ENCODE measurements around the gene COL23A1. TPM values are rescaled to one million over a fixed set of nuclear protein-coding genes. Genes with fewer than 3 reads are reported as not detected.

COL23A1 gene
- total RNA-seq, 1 experiment from 2014 or later, result 5.7 TPM

- Histone ChIP-seq H3K4me1 (ENCODE audit: low read length) (no peaks in the 10 kb centered on the region), H3K9ac (ENCODE audit: low read length) (no peak overlapping the region), H4K20me1 (ENCODE audit: insufficient read depth, low read depth, low read length) (no peaks in the 10 kb centered on the region), H2AFZ (ENCODE audit: low read length) (no peak overlapping the region), H3K36me3 (ENCODE audit: insufficient read depth, low read length) (no peaks in the 10 kb centered on the region), H3K27me3 (ENCODE audit: low read length) (no peaks in the 10 kb centered on the region), H3K9me2 (replicated peaks; ENCODE audit: insufficient read depth, low read length) (no peaks in the 10 kb centered on the region), H3K4me3 (ENCODE audit: low read length) (no peak overlapping the region), H3K79me2 (ENCODE audit: low read length) (no peaks in the 10 kb centered on the region), H3K4me2 (ENCODE audit: low read depth, low read length, poor library complexity, severe bottlenecking) (no peak overlapping the region), H3K9me3 (ENCODE audit: low read length) (no peaks in the 10 kb centered on the region), H3K27ac (ENCODE audit: low read length) (no peak overlapping the region)
- DNase-seq, result no peak
Measured at GRCh38 chr5:178310130-178310865, 279.9 kb downstream of the COL23A1 start.

DNA sequence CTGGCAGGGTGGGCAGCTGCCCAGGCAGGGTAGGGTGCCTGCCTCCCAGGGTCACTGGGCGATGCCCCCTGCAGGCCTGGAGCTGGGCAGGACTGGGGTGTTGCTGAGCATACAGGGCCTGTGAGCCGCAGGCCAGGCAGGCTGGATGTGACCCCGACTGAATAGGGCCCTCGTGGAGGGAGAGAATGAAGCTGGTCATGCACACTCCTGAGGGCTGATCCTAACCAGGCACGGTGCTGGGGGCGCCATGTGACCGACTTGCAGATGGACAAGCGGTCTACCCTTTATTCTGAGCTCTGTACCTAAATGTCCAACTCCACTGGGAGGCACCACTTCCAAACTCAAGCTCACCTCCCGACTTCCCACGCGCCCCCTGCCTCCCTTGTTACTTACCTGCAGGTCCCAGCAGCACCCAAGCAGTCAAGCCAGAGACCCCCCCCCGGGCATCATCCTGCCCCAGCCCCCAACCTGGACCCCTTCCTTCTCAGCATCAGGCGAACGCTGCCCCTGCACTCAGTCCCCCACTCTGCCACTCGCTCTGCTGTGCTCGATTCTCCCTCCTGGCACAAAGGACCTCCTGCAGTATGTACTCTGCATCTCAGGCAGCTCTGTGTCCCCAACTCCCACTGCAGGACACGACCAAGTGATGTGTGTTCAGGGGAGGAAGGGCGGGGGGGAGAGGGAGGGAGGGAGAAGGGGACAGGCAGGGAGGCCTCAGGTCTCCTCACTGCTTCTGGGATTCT lies 280.8 kb downstream of the COL23A1 start:
- Histone ChIP-seq H3K4me2 (ENCODE audit: low read depth, low read length, poor library complexity, severe bottlenecking) (no peak overlapping the region), H2AFZ (ENCODE audit: low read length) (no peak overlapping the region), H3K27ac (ENCODE audit: low read length) (no peak overlapping the region), H3K4me3 (ENCODE audit: low read length) (no peak overlapping the region), H3K9me3 (ENCODE audit: low read length) (no peaks in the 10 kb centered on the region), H3K27me3 (ENCODE audit: low read length) (no peaks in the 10 kb centered on the region), H3K9me2 (replicated peaks; ENCODE audit: insufficient read depth, low read length) (no peaks in the 10 kb centered on the region), H4K20me1 (ENCODE audit: insufficient read depth, low read depth, low read length) (no peaks in the 10 kb centered on the region), H3K36me3 (ENCODE audit: insufficient read depth, low read length) (no peaks in the 10 kb centered on the region), H3K79me2 (ENCODE audit: low read length) (no peaks in the 10 kb centered on the region), H3K9ac (ENCODE audit: low read length) (no peak overlapping the region), H3K4me1 (ENCODE audit: low read length) (no peaks in the 10 kb centered on the region)
- no peak for DNase-seq

DNA sequence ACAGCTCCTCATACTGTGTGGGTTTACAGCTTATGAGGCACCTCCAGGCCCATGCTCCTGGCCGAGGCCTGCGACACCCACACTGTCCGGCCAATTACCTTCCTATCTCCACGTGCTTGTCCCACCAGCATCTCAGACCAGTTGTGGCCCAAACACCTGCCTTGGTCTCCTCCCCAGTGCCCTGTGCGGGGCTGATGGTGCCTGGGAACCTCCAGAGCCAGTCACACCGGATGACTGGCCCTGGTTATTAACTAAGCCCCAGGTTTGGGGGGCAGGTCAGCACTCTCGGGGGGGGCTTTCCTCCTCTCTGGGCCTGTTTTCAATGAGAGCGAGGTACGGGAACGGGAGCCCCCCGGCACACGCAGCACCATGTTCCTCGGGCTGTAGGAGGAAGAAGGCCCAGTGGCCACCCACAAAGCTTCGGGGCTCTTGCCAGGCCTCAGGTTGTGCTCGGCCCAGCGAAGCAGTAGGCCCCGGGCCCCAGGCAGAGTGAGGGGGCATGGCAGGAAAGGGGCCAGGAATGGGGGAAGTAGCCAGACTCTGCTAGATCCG lies 281.6 kb downstream of the COL23A1 start:
- no peaks in the 10 kb centered on the region for H4K20me1 ChIP-seq (ENCODE audit: insufficient read depth, low read depth, low read length)
- H3K4me1 ChIP-seq (ENCODE audit: low read length), result no peaks in the 10 kb centered on the region
- H3K27me3 ChIP-seq (ENCODE audit: low read length), result no peaks in the 10 kb centered on the region
- no peak overlapping the region for H3K4me3 ChIP-seq (ENCODE audit: low read length)
- H3K9me2 ChIP-seq (replicated peaks; ENCODE audit: insufficient read depth, low read length), result no peaks in the 10 kb centered on the region
- DNase-seq, result no peak
- H3K9me3 ChIP-seq (ENCODE audit: low read length), result no peaks in the 10 kb centered on the region
- H3K9ac ChIP-seq (ENCODE audit: low read length), result no peak overlapping the region
- no peak overlapping the region for H3K4me2 ChIP-seq (ENCODE audit: low read depth, low read length, poor library complexity, severe bottlenecking)
- H3K36me3 ChIP-seq (ENCODE audit: insufficient read depth, low read length), result no peaks in the 10 kb centered on the region
- H2AFZ ChIP-seq (ENCODE audit: low read length), result no peak overlapping the region
- no peaks in the 10 kb centered on the region for H3K79me2 ChIP-seq (ENCODE audit: low read length)
- no peak overlapping the region for H3K27ac ChIP-seq (ENCODE audit: low read length)

GRCh38 chr5:178307267-178308045 lies 282.7 kb downstream of the COL23A1 start:
- H3K79me2 ChIP-seq (ENCODE audit: low read length), result no peaks in the 10 kb centered on the region
- no peak for DNase-seq
- H3K4me3 ChIP-seq (ENCODE audit: low read length), result no peak overlapping the region
- H3K9me3 ChIP-seq (ENCODE audit: low read length), result no peaks in the 10 kb centered on the region
- H4K20me1 ChIP-seq (ENCODE audit: insufficient read depth, low read depth, low read length), result no peaks in the 10 kb centered on the region
- H3K9ac ChIP-seq (ENCODE audit: low read length), result no peak overlapping the region
- no peaks in the 10 kb centered on the region for H3K9me2 ChIP-seq (replicated peaks; ENCODE audit: insufficient read depth, low read length)
- H3K4me2 ChIP-seq (ENCODE audit: low read depth, low read length, poor library complexity, severe bottlenecking), result no peak overlapping the region
- H2AFZ ChIP-seq (ENCODE audit: low read length), result no peak overlapping the region
- H3K27ac ChIP-seq (ENCODE audit: low read length), result no peak overlapping the region
- H3K27me3 ChIP-seq (ENCODE audit: low read length), result no peaks in the 10 kb centered on the region
- no peaks in the 10 kb centered on the region for H3K36me3 ChIP-seq (ENCODE audit: insufficient read depth, low read length)
- H3K4me1 ChIP-seq (ENCODE audit: low read length), result peaks cover 4% of the 10 kb centered on the region

DNA sequence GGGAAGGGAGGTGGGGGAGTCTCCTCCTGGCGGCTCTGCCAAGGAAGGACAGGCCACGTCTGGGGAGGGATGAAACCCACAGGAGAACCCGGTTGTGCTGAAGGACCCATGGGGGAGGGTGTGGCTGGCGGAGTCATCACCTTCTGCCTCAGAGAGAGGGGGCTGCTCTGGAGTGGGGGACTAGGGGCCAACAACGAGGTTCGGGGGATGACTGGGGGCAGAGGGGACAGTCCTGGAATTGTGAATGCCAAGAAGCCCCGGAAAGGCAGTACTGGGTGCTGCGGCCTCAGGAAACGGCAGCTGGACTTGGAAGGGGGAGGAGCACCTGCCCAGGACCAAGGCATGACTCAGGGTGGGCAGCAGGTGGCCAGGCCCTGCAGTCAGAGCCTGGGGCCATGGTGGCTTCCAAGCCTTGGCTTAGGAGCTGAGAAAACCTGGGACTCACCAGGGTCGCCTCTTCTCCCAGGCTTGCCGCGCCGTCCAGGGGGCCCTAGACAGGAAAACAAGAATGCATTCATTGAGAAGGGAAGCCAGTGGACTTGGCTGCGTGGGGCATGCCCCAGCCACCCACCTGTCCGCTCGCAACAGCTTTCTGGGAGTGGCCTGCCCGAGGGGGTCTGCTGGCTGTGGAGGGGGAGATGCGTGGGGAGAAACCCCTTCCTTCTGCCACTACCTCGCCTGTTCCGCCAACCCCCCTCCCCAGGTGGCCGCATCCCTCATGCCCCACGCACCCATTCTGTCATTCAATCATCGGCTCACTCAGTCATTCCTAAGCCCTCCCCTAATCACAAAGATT lies 283.6 kb downstream of the COL23A1 start:
- Histone ChIP-seq H3K4me2 (ENCODE audit: low read depth, low read length, poor library complexity, severe bottlenecking) (no peak overlapping the region), H3K9ac (ENCODE audit: low read length) (no peak overlapping the region), H3K36me3 (ENCODE audit: insufficient read depth, low read length) (no peaks in the 10 kb centered on the region), H3K4me1 (ENCODE audit: low read length) (peaks cover 11% of the 10 kb centered on the region), H2AFZ (ENCODE audit: low read length) (no peak overlapping the region), H3K9me2 (replicated peaks; ENCODE audit: insufficient read depth, low read length) (no peaks in the 10 kb centered on the region), H3K27me3 (ENCODE audit: low read length) (no peaks in the 10 kb centered on the region), H3K9me3 (ENCODE audit: low read length) (no peaks in the 10 kb centered on the region), H3K79me2 (ENCODE audit: low read length) (no peaks in the 10 kb centered on the region), H3K4me3 (ENCODE audit: low read length) (no peak overlapping the region), H3K27ac (ENCODE audit: low read length) (no peak overlapping the region), H4K20me1 (ENCODE audit: insufficient read depth, low read depth, low read length) (no peaks in the 10 kb centered on the region)
- DNase-seq, result no peak

DNA sequence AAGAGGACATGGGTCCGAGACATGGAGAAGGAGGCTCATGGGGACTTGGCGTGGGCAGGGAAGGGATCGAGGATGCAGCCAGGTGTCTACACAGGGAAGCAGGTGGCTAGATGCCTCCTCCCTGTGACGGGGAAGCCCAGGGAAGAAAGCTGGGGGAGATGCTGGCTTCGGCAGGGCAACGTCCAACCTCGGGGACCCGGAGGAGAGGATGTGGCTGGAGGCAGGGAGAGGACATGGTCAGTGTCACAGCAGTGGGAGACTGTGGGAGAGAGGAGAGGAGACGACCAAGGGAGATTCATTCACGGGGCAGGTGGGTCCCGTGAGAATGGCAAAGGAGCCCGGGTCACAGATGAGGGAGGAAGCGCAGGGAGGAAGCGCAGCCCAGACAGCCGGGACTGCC lies 284.4 kb downstream of the COL23A1 start:
- no peak overlapping the region for H3K9ac ChIP-seq (ENCODE audit: low read length)
- peaks cover 16% of the 10 kb centered on the region for H3K4me1 ChIP-seq (ENCODE audit: low read length)
- no peak overlapping the region for H3K4me2 ChIP-seq (ENCODE audit: low read depth, low read length, poor library complexity, severe bottlenecking)
- H3K36me3 ChIP-seq (ENCODE audit: insufficient read depth, low read length), result no peaks in the 10 kb centered on the region
- no peak overlapping the region for H3K4me3 ChIP-seq (ENCODE audit: low read length)
- H2AFZ ChIP-seq (ENCODE audit: low read length), result no peak overlapping the region
- H3K27me3 ChIP-seq (ENCODE audit: low read length), result no peaks in the 10 kb centered on the region
- H3K9me3 ChIP-seq (ENCODE audit: low read length), result no peaks in the 10 kb centered on the region
- no peaks in the 10 kb centered on the region for H3K9me2 ChIP-seq (replicated peaks; ENCODE audit: insufficient read depth, low read length)
- no peaks in the 10 kb centered on the region for H4K20me1 ChIP-seq (ENCODE audit: insufficient read depth, low read depth, low read length)
- no peak overlapping the region for H3K27ac ChIP-seq (ENCODE audit: low read length)
- H3K79me2 ChIP-seq (ENCODE audit: low read length), result no peaks in the 10 kb centered on the region
- DNase-seq, result no peak

- no peaks in the 10 kb centered on the region for H4K20me1 ChIP-seq (ENCODE audit: insufficient read depth, low read depth, low read length)
- no peaks in the 10 kb centered on the region for H3K9me3 ChIP-seq (ENCODE audit: low read length)
- H3K4me1 ChIP-seq (ENCODE audit: low read length), result peaks cover 16% of the 10 kb centered on the region
- no peaks in the 10 kb centered on the region for H3K9me2 ChIP-seq (replicated peaks; ENCODE audit: insufficient read depth, low read length)
- no peaks in the 10 kb centered on the region for H3K79me2 ChIP-seq (ENCODE audit: low read length)
- no peaks in the 10 kb centered on the region for H3K27me3 ChIP-seq (ENCODE audit: low read length)
- H3K4me3 ChIP-seq (ENCODE audit: low read length), result no peak overlapping the region
- H2AFZ ChIP-seq (ENCODE audit: low read length), result no peak overlapping the region
- DNase-seq, result no peak
- H3K27ac ChIP-seq (ENCODE audit: low read length), result no peak overlapping the region
- no peak overlapping the region for H3K9ac ChIP-seq (ENCODE audit: low read length)
- no peaks in the 10 kb centered on the region for H3K36me3 ChIP-seq (ENCODE audit: insufficient read depth, low read length)
- no peak overlapping the region for H3K4me2 ChIP-seq (ENCODE audit: low read depth, low read length, poor library complexity, severe bottlenecking)
Measured at GRCh38 chr5:178304761-178305645, 285.2 kb downstream of the COL23A1 start.
